K562 (cell line): ENCODE measurements around the gene ZNF775. TPM values are rescaled to one million over a fixed set of nuclear protein-coding genes. Genes with fewer than 3 reads are reported as not detected.

Source experiments
- ATAC-seq: fragments of 200-7000 bp; cut with Tn5 transposase; 3 replicates; pipeline ENCODE4 v1.9.1; 2020; ENCODE audit warnings: moderate library complexity
- BruUV-seq: library from RNA; stranded (reverse); fragments of 400-500 nt; replicated peaks from 2 replicates; lab custom pipeline; 2021; lab: Mats Ljungman, UMichigan
- CTCF ChIA-PET: fragments of 300-600 bp; formaldehyde crosslinking; extraction: SDS; loops from one replicate; lab custom pipeline; 2021; ENCODE audit warnings: low intra/inter-chr PET ratio; lab: Yijun Ruan, JAX
- POLR2A ChIA-PET: fragments of 300-600, 350-650 bp; sonication (Branson Sonifier 250); formaldehyde crosslinking; extraction: SDS; loops from one replicate; lab custom pipeline; 2021; ENCODE audit warnings: antibody characterized with exemption, inconsistent platforms; lab: Yijun Ruan, JAX
- DNase-seq, 4 experiments: peaks; one replicate each; pipeline versions ENCODE4 v3.0.0 to v3.0.0-alpha.2; 2011 to 2018; ENCODE audit warnings: low spot score in 3 of 4, mixed read lengths in 3 of 4; ENCODE audit errors: extremely low read depth in 1 of 4
- FAIRE-seq: peaks from 2 replicates; lab custom pipeline; 2011; peaks lifted over from hg19 to GRCh38; lab: Jason Lieb, UNC
- H2AFZ ChIP-seq: 2 replicates; pipeline ENCODE4 v1.6.0; 2011; ENCODE audit warnings: low read depth, low read length, control low read depth, inconsistent platforms
- H3K27ac ChIP-seq: fragments of 200-600 bp; 3 replicates; pipeline ENCODE4 v1.8.0; 2011; ENCODE audit warnings: low read depth, mild to moderate bottlenecking, control low read depth, inconsistent platforms, low read length, moderate library complexity, mixed read lengths; ENCODE audit errors: extremely low read depth
- H3K27me3 ChIP-seq, 2 experiments: fragments of 300-600 bp in 1 of 2; 2 replicates in 1 of 2; 3 replicates in 1 of 2; pipeline versions ENCODE4 v1.6.0 to v1.8.0; 2011; ENCODE audit warnings: inconsistent platforms in 2 of 2, low read length in 2 of 2, mild to moderate bottlenecking in 1 of 2, mixed read lengths in 1 of 2, moderate library complexity in 1 of 2; ENCODE audit not compliant: control insufficient read depth in 2 of 2, insufficient read depth in 2 of 2
- H3K36me3 ChIP-seq: fragments of 300-600 bp; 3 replicates; pipeline ENCODE4 v1.8.0; 2011; ENCODE audit warnings: mild to moderate bottlenecking, low read length, inconsistent platforms; ENCODE audit not compliant: control insufficient read depth, insufficient read depth
- H3K4me1 ChIP-seq, 2 experiments: fragments of 200-600 bp in 1 of 2; replicated peaks in 1 of 2; 2 replicates in 1 of 2; 3 replicates in 1 of 2; pipeline versions ENCODE4 v1.5.1 to v1.8.0; 2011; ENCODE audit warnings: inconsistent platforms in 2 of 2, low read length in 2 of 2, mild to moderate bottlenecking in 1 of 2, mixed read lengths in 1 of 2, moderate library complexity in 1 of 2; ENCODE audit not compliant: control insufficient read depth in 2 of 2, insufficient read depth in 2 of 2
- H3K4me2 ChIP-seq: 2 replicates; pipeline ENCODE4 v1.6.1; 2011; ENCODE audit warnings: low read length, control low read depth, inconsistent platforms, mixed read lengths; ENCODE audit not compliant: insufficient read depth
- H3K4me3 ChIP-seq: fragments of 200-600 bp; sonication (generic), shearing (Covaris generic); 2 replicates; pipeline ENCODE4 v1.5.1; 2016; ENCODE audit warnings: control low read depth, inconsistent platforms
- H3K79me2 ChIP-seq: fragments of 200-600 bp; 3 replicates; pipeline ENCODE4 v1.8.0; 2011; ENCODE audit warnings: low read length, inconsistent platforms; ENCODE audit not compliant: control insufficient read depth, insufficient read depth
- H3K9ac ChIP-seq, 2 experiments: 2 replicates each; pipeline versions ENCODE4 v1.6.0 to v1.6.1; 2011; ENCODE audit warnings: low read depth in 2 of 2, low read length in 2 of 2, control low read depth in 1 of 2, inconsistent platforms in 1 of 2, mild to moderate bottlenecking in 1 of 2, mixed read lengths in 1 of 2; ENCODE audit not compliant: insufficient read depth in 1 of 2
- H3K9me1 ChIP-seq: one replicate; pipeline ENCODE4 v1.6.0; 2011; ENCODE audit warnings: inconsistent platforms, mild to moderate bottlenecking, low read length, moderate library complexity; ENCODE audit not compliant: control insufficient read depth, insufficient read depth
- H3K9me3 ChIP-seq: replicated peaks from 2 replicates; pipeline ENCODE4 v1.5.1; 2011; ENCODE audit warnings: low read depth, low read length, inconsistent platforms; ENCODE audit not compliant: control insufficient read depth, insufficient read depth
- H4K20me1 ChIP-seq: replicated peaks from 2 replicates; pipeline ENCODE4 v1.6.1; 2011; ENCODE audit warnings: low read length, inconsistent platforms, mixed read lengths; ENCODE audit not compliant: control insufficient read depth, insufficient read depth
- CBFB ChIP-seq: sonication (generic); formaldehyde crosslinking; IDR thresholded peaks from 2 replicates; pipeline ENCODE4 v1.4.0; 2020; ENCODE audit warnings: mild to moderate bottlenecking, missing genetic modification reagents
- CREM ChIP-seq: IDR thresholded peaks from 2 replicates; pipeline ENCODE4 v1.6.1; 2014; ENCODE audit warnings: antibody characterized with exemption, low read depth
- E2F6 ChIP-seq, 2 experiments: IDR thresholded peaks; 2 replicates each; pipeline ENCODE4 v1.6.1; 2011; ENCODE audit warnings: borderline replicate concordance in 1 of 2, control low read depth in 1 of 2, low read depth in 1 of 2, low read length in 1 of 2, mild to moderate bottlenecking in 1 of 2, mixed read lengths in 1 of 2, moderate library complexity in 1 of 2; ENCODE audit not compliant: insufficient read depth in 1 of 2, insufficient read length in 1 of 2, poor library complexity in 1 of 2, severe bottlenecking in 1 of 2; ENCODE audit errors: extremely low read depth in 1 of 2
- FOXK1 ChIP-seq: sonication (generic); formaldehyde crosslinking; IDR thresholded peaks from 2 replicates; pipeline ENCODE4 v1.8.0; 2022; ENCODE audit warnings: missing genetic modification reagents, mild to moderate bottlenecking, borderline replicate concordance
- HDAC6 ChIP-seq: IDR thresholded peaks from 2 replicates; pipeline ENCODE4 v1.6.1; 2012; ENCODE audit warnings: low read depth, mild to moderate bottlenecking, control low read depth, inconsistent platforms, low read length, moderate library complexity
- MBD1 ChIP-seq: fragments of 250-450 bp; sonication (Bioruptor Pico); IDR thresholded peaks from 2 replicates; pipeline ENCODE4 v1.8.0; 2022; ENCODE audit warnings: inconsistent platforms
- MCM5 ChIP-seq: fragments of 450-650 bp; IDR thresholded peaks from 2 replicates; pipeline ENCODE4 v1.6.1; 2016; ENCODE audit warnings: low read depth
- U2AF2 ChIP-seq: fragments of 200-400 bp; formaldehyde crosslinking; optimal IDR thresholded peaks from 2 replicates; pipeline ENCODE3; 2017; ENCODE audit warnings: low read depth, mild to moderate bottlenecking, low read length
- YY1 ChIP-seq, 3 experiments: IDR thresholded peaks; 2 replicates each; pipeline ENCODE4 v1.6.1; 2011; ENCODE audit warnings: low read length in 2 of 3, mild to moderate bottlenecking in 2 of 3, moderate library complexity in 2 of 3, borderline replicate concordance in 1 of 3, control low read depth in 1 of 3, low read depth in 1 of 3; ENCODE audit not compliant: insufficient read depth in 3 of 3, insufficient replicate concordance in 2 of 3, control insufficient read depth in 1 of 3, insufficient read length in 1 of 3; ENCODE audit errors: extremely low read depth in 1 of 3
- ZBTB33 ChIP-seq: sonication (generic); formaldehyde crosslinking; IDR thresholded peaks from 2 replicates; pipeline ENCODE4 v1.8.1; 2023; ENCODE audit warnings: mild to moderate bottlenecking, missing genetic modification reagents
- ZNF740 ChIP-seq, 3 experiments: fragments of 200-800 bp in 1 of 3; sonication (Bioruptor generic) in 1 of 3; sonication (generic) in 1 of 3; formaldehyde crosslinking in 1 of 3; IDR thresholded peaks; 2 replicates each; pipeline versions ENCODE4 v1.6.1 to v1.8.0; 2016 to 2022; ENCODE audit warnings: mild to moderate bottlenecking in 2 of 3, missing compliant biosample characterization in 2 of 3, missing genetic modification characterization in 2 of 3, missing genetic modification reagents in 1 of 3
- ZSCAN29 ChIP-seq: fragments of 450-650 bp; IDR thresholded peaks from 2 replicates; pipeline ENCODE4 v1.6.1; 2017
- WGBS: fragments of 100-300 bp; shearing (Covaris generic); methylation state at CpG from one replicate; pipeline ENCODE4 v1.1.6; 2016; ENCODE audit warnings: low coverage, mixed read lengths; ENCODE audit not compliant: insufficient coverage; ENCODE audit errors: missing lambda C conversion rate; 5-methylcytosine and 5-hydroxymethylcytosine counted together
- in situ Hi-C: fragments of 300-500 bp; cut with MboI; formaldehyde crosslinking; loops from 4 replicates; pipeline ENCODE4 v1.15.0; 2018; ENCODE audit warnings: inconsistent platforms, mixed read lengths
- intact Hi-C: fragments of 100-400 bp; cut with micrococcal nuclease; formaldehyde crosslinking; loops from 2 replicates; pipeline ENCODE4 v1.14.2; 2022
- polyA plus RNA-seq, 8 experiments: library from polyadenylated mRNA; depleted of rRNA in 4 of 8; stranded (reverse) in 5 of 8; unstranded in 3 of 8; fragments of >200 nt; fragmentation: Nextera tagmentation in 2 of 8; fragmentation: Illumina TruSeq in 1 of 8; extraction: Ambion mirVana in 2 of 8; extraction: Trizol in 1 of 8; gene quantifications; 2 replicates each; pipeline versions ENCODE4 v1.2.1 to v1.2.3, GENCODE V29; 2011 to 2014; ENCODE audit warnings: inconsistent platforms in 1 of 8, missing spikeins in 1 of 8
- total RNA-seq, 7 experiments: library from RNA; depleted of rRNA in 6 of 7; stranded (reverse); fragments of >200 nt in 6 of 7; fragmentation: Illumina TruSeq in 2 of 7; extraction: Trizol in 2 of 7; gene quantifications; 2 replicates each; pipeline versions ENCODE4 v1.2.1 to v1.2.3, GENCODE V29; 2011 to 2021; ENCODE audit warnings: low replicate concordance in 1 of 7

ZNF775 gene
- total and polyA plus RNA-seq, 9 of the 15 experiments (the other 6 are each of a cell fraction or from before 2014, with no cell fraction given) = 0.04 to 18.7 (median 4.9) TPM

GRCh38 chr7:150340024-150340749, 38.9 kb upstream of the ZNF775 start:
- ChIA-PET CTCF (no interaction called here), POLR2A (interaction anchor here (0.7 to 1.2 kb wide), 4 partner anchors 11 to 28 kb away, joined by 3 to 7 read pairs (median 3); partner anchors contain the start of gene REPIN1)
- Histone ChIP-seq H3K9ac (peak overlapping the region in 1 of 2 experiments; percentile 72; a peak in 2 of 4 replicates), H4K20me1 (peaks cover 5% of the 10 kb centered on the region; the same call in 1 of the 2 replicates), H3K27me3 (peaks cover 10 to 15% of the 10 kb centered on the region in 2 experiments; a peak in 4 of 5 replicates), H2AFZ (no peak overlapping the region), H3K79me2 (no peaks in the 10 kb centered on the region), H3K9me1 (peaks cover 6% of the 10 kb centered on the region), H3K4me2 (no peak overlapping the region), H3K4me3 (no peak overlapping the region), H3K36me3 (peaks cover 24% of the 10 kb centered on the region; the same call in 2 of the 3 replicates), H3K9me3 (no peaks in the 10 kb centered on the region), H3K27ac (no peak overlapping the region), H3K4me1 (peaks cover 0 to 37% of the 10 kb centered on the region in 2 experiments; a peak in 3 of 5 replicates)
- ATAC-seq (peak; percentile 39), DNase-seq (peak in 2 of 4 experiments; percentile 59 to 61), FAIRE-seq (no peak)
- intact Hi-C loops (no loop called here), in situ Hi-C loops (no loop called here)
- WGBS = 39% methylated on average over 35 of the region's 39 CpGs
- no TSS peak for BruUV-seq
- TF ChIP-seq E2F6 (IDR thresholded peaks at IDR 0.05; ENCODE audit: borderline replicate concordance in 1 of 2, extremely low read depth in 1 of 2, insufficient read depth in 1 of 2, insufficient read length in 1 of 2, low read depth in 1 of 2, low read length in 1 of 2, poor library complexity in 1 of 2, severe bottlenecking in 1 of 2) = peak in 1 of 2 experiments; percentile 37
- peak; percentile 66; the same call in 1 of the 2 replicates for TF ChIP-seq ZBTB33
- peak in 1 of 3 experiments; percentile 9 for TF ChIP-seq YY1 (IDR thresholded peaks at IDR 0.05; ENCODE audit: borderline replicate concordance in 1 of 3, control insufficient read depth in 1 of 3, extremely low read depth in 1 of 3, insufficient read depth in 3 of 3, insufficient read length in 1 of 3, insufficient replicate concordance in 2 of 3, low read depth in 1 of 3, low read length in 2 of 3)
- peak; percentile 62 for TF ChIP-seq CREM
- 0 out of 2 replicates have a peak, but pooled peaks have one; percentile 27 for TF ChIP-seq ZNF740 (CRISPR knock-in tag; IDR thresholded peaks at IDR 0.05)
- no peak for TF ChIP-seq ZNF740 (tag; IDR thresholded peaks at IDR 0.05)
- TF ChIP-seq MBD1 (CRISPR knock-in tag) = no peak
- no peak for TF ChIP-seq U2AF2
- TF ChIP-seq MCM5 = no peak
- TF ChIP-seq FOXK1 = no peak
- TF ChIP-seq CBFB = 0 out of 2 replicates have a peak, but pooled peaks have one; percentile 48
- no peak for TF ChIP-seq ZSCAN29
- peak; percentile 79; the same call in 1 of the 2 replicates for TF ChIP-seq HDAC6
